ENCODE measurements around the gene CTTNBP2NL.
"Not testable (repeated sequence)": the region's sequence is repeated elsewhere in the genome, so short reads cannot be mapped to it uniquely, and the experiment has no call there.

CTTNBP2NL gene

GRCh38 chr1:112387807-112388206 is 8.2 kb upstream of the CTTNBP2NL start:
- Histone ChIP-seq H3K27me3 (ENCODE audit: insufficient read depth, low read length) (no peaks in the 10 kb centered on the region), H3K9ac (ENCODE audit: low read depth, low read length) (no peak overlapping the region), H3K9me3 (ENCODE audit: insufficient read depth, low read depth, low read length) (no peaks in the 10 kb centered on the region), H3K36me3 (ENCODE audit: insufficient read depth, low read length) (no peaks in the 10 kb centered on the region), H3K27ac (ENCODE audit: low read depth, low read length) (no peak overlapping the region), H3K4me1 (ENCODE audit: insufficient read depth, low read length) (peaks cover 11% of the 10 kb centered on the region; the same call in 1 of the 2 replicates), H3K4me3 (ENCODE audit: low read length) (no peak overlapping the region)
- WGBS: 90% methylated on average over 3 of the region's 3 CpGs

DNA sequence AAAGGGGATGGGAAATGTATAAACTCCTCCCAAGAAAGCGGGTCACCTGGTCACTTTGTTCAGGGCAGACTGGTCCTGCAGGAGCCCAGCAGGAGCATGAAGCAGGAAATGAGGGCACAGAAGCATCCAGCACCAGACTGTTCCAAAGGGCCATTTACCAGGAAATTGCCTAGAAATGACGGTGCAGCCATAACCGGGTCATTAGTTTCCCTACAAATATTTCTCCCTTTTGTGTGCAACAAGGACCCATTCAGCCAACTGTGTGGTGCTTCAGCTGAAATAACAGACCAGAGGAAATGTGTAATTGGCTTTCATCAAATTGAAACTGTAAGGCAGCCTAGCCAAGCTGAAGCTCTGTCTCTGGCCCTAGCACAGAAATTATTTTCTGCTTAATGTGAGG is 7.6 kb upstream of the CTTNBP2NL start:
- Histone ChIP-seq H3K27ac (ENCODE audit: low read depth, low read length) (no peak overlapping the region), H3K9me3 (ENCODE audit: insufficient read depth, low read depth, low read length) (no peaks in the 10 kb centered on the region), H3K9ac (ENCODE audit: low read depth, low read length) (no peak overlapping the region), H3K4me3 (ENCODE audit: low read length) (no peak overlapping the region), H3K4me1 (ENCODE audit: insufficient read depth, low read length) (peaks cover 12% of the 10 kb centered on the region; the same call in 1 of the 2 replicates), H3K36me3 (ENCODE audit: insufficient read depth, low read length) (no peaks in the 10 kb centered on the region), H3K27me3 (ENCODE audit: insufficient read depth, low read length) (no peaks in the 10 kb centered on the region)
- 42% methylated on average over 3 of the region's 3 CpGs for WGBS

- Histone ChIP-seq H3K27ac (ENCODE audit: low read depth, low read length) (no peak overlapping the region), H3K4me1 (ENCODE audit: insufficient read depth, low read length) (peaks cover 23% of the 10 kb centered on the region), H3K27me3 (ENCODE audit: insufficient read depth, low read length) (no peaks in the 10 kb centered on the region), H3K4me3 (ENCODE audit: low read length) (no peak overlapping the region), H3K36me3 (ENCODE audit: insufficient read depth, low read length) (no peaks in the 10 kb centered on the region), H3K9ac (ENCODE audit: low read depth, low read length) (no peak overlapping the region), H3K9me3 (ENCODE audit: insufficient read depth, low read depth, low read length) (no peaks in the 10 kb centered on the region)
- 88% methylated on average over 6 of the region's 6 CpGs for WGBS
Observed at GRCh38 chr1:112389689-112390088, 6.3 kb upstream of the CTTNBP2NL start.

DNA sequence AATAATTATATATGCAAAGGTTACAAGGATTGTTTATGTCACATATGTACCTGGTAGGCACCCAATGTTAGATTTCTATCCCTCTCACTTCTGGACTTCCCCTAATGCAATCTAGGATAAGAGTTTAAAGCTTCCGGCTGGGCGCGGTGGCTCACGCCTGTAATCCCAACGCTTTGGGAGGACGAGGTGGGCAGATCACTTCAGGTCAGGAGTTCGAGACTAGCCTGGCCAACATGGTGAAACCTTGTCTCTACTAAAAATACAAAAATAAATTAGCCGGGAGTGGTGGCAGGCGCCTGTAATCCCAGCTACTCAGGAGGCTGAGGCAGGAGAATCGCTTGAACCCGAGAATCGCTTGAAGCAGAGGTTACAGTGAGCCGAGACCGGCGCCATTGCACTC is 5.7 kb upstream of the CTTNBP2NL start:
- H3K9me3 ChIP-seq (ENCODE audit: insufficient read depth, low read depth, low read length); H3K27ac ChIP-seq (ENCODE audit: low read depth, low read length); H3K36me3 ChIP-seq (ENCODE audit: insufficient read depth, low read length); H3K4me3 ChIP-seq (ENCODE audit: low read length); H3K27me3 ChIP-seq (ENCODE audit: insufficient read depth, low read length); H3K9ac ChIP-seq (ENCODE audit: low read depth, low read length): not testable (repeated sequence)
- peaks cover 29% of the 10 kb centered on the region for H3K4me1 ChIP-seq (ENCODE audit: insufficient read depth, low read length)
- 85% methylated on average over 15 of the region's 15 CpGs for WGBS

- Histone ChIP-seq H3K4me3 (ENCODE audit: low read length) (peak overlapping the region; percentile 53), H3K27ac (ENCODE audit: low read depth, low read length) (no peak overlapping the region), H3K27me3 (ENCODE audit: insufficient read depth, low read length) (no peaks in the 10 kb centered on the region), H3K9ac (ENCODE audit: low read depth, low read length) (no peak overlapping the region; the same call in 1 of the 2 replicates), H3K36me3 (ENCODE audit: insufficient read depth, low read length) (no peaks in the 10 kb centered on the region), H3K9me3 (ENCODE audit: insufficient read depth, low read depth, low read length) (no peaks in the 10 kb centered on the region), H3K4me1 (ENCODE audit: insufficient read depth, low read length) (peaks cover 32% of the 10 kb centered on the region)
- WGBS: 6% methylated on average over 12 of the region's 15 CpGs
Observed at GRCh38 chr1:112390775-112391602, 5.0 kb upstream of the CTTNBP2NL start.

- Histone ChIP-seq H3K9ac (ENCODE audit: low read depth, low read length) (no peak overlapping the region), H3K27ac (ENCODE audit: low read depth, low read length) (no peak overlapping the region), H3K4me3 (ENCODE audit: low read length) (peak overlapping the region; percentile 53)
Observed at GRCh38 chr1:112391603-112391940, 4.4 kb upstream of the CTTNBP2NL start.

DNA sequence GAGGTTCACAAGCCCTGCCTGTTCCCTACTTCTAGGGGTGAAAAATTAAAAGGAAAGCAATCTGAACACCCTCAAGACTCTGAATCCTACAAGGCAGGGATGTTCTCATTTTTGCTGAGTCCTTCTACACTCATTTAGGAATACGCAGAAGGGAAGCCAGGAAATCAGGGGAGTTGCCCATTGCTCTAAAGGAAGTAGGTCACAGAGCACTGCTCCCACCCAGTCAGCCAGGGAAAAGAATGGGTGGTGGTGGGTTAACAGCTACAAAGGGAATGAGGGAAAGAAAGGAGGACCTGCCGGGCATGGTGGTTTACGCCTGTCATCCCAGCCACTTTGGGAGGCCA is 2.4 kb upstream of the CTTNBP2NL start:
- no peak overlapping the region for H3K27ac ChIP-seq (ENCODE audit: low read depth, low read length)
- no peaks in the 10 kb centered on the region for H3K27me3 ChIP-seq (ENCODE audit: insufficient read depth, low read length)
- H3K9ac ChIP-seq (ENCODE audit: low read depth, low read length): no peak overlapping the region
- H3K4me1 ChIP-seq (ENCODE audit: insufficient read depth, low read length): peaks cover 38% of the 10 kb centered on the region
- no peaks in the 10 kb centered on the region for H3K9me3 ChIP-seq (ENCODE audit: insufficient read depth, low read depth, low read length)
- 77% methylated on average over 3 of the region's 3 CpGs for WGBS
- H3K36me3 ChIP-seq (ENCODE audit: insufficient read depth, low read length): no peaks in the 10 kb centered on the region
- H3K4me3 ChIP-seq (ENCODE audit: low read length): no peak overlapping the region

More at GRCh38 chr1:112391603-112391940, 4.4 kb upstream of the CTTNBP2NL start:
- Histone ChIP-seq H3K4me1 (ENCODE audit: insufficient read depth, low read length) (peaks cover 32% of the 10 kb centered on the region), H3K36me3 (ENCODE audit: insufficient read depth, low read length) (no peaks in the 10 kb centered on the region), H3K27me3 (ENCODE audit: insufficient read depth, low read length) (no peaks in the 10 kb centered on the region), H3K9me3 (ENCODE audit: insufficient read depth, low read depth, low read length) (no peaks in the 10 kb centered on the region)
- 93% methylated on average over 11 of the region's 11 CpGs for WGBS

DNA sequence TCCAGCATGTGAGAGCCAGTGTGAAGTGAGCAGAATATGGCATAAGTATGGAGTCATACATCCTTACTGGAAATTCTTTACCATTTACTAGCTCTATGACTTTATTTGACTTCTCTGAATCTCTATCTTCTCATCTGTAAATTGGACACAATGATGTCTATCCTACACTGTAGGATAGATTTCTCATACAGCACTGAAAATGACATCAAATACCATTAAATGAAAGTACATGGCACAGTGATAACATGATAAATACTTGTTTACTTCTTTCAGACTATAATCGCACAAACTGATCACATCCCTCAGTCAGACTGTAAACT is 1.3 kb upstream of the CTTNBP2NL start:
- H3K9me3 ChIP-seq (ENCODE audit: insufficient read depth, low read depth, low read length): no peaks in the 10 kb centered on the region
- 0 out of 2 replicates have a peak overlapping the region, but pooled peaks have one; percentile 2 for H3K4me3 ChIP-seq (ENCODE audit: low read length)
- peak overlapping the region; percentile 49; the same call in 1 of the 2 replicates for H3K9ac ChIP-seq (ENCODE audit: low read depth, low read length)
- 100% methylated on average over 1 of the region's 1 CpG for WGBS
- peak overlapping the region; percentile 73 for H3K27ac ChIP-seq (ENCODE audit: low read depth, low read length)
- no peaks in the 10 kb centered on the region for H3K27me3 ChIP-seq (ENCODE audit: insufficient read depth, low read length)
- H3K36me3 ChIP-seq (ENCODE audit: insufficient read depth, low read length): no peaks in the 10 kb centered on the region
- H3K4me1 ChIP-seq (ENCODE audit: insufficient read depth, low read length): peaks cover 39% of the 10 kb centered on the region

GRCh38 chr1:112395256-112395820 is 676 bp upstream of the CTTNBP2NL start:
- peak overlapping the region; percentile 80 for H3K9ac ChIP-seq (ENCODE audit: low read depth, low read length)
- peak overlapping the region; percentile 73 for H3K27ac ChIP-seq (ENCODE audit: low read depth, low read length)
- no peaks in the 10 kb centered on the region for H3K9me3 ChIP-seq (ENCODE audit: insufficient read depth, low read depth, low read length)
- peak overlapping the region; percentile 97 for H3K4me3 ChIP-seq (ENCODE audit: low read length)
- no peaks in the 10 kb centered on the region for H3K36me3 ChIP-seq (ENCODE audit: insufficient read depth, low read length)
- 10% methylated on average over 6 of the region's 6 CpGs for WGBS
- no peaks in the 10 kb centered on the region for H3K27me3 ChIP-seq (ENCODE audit: insufficient read depth, low read length)
- peaks cover 39% of the 10 kb centered on the region for H3K4me1 ChIP-seq (ENCODE audit: insufficient read depth, low read length)

- no peaks in the 10 kb centered on the region for H3K27me3 ChIP-seq (ENCODE audit: insufficient read depth, low read length)
- H3K9me3 ChIP-seq (ENCODE audit: insufficient read depth, low read depth, low read length): no peaks in the 10 kb centered on the region
- H3K36me3 ChIP-seq (ENCODE audit: insufficient read depth, low read length): no peaks in the 10 kb centered on the region
- H3K4me3 ChIP-seq (ENCODE audit: low read length): peak overlapping the region; percentile 97
- peak overlapping the region; percentile 73 for H3K27ac ChIP-seq (ENCODE audit: low read depth, low read length)
- 3% methylated on average over 7 of the region's 11 CpGs for WGBS
- H3K9ac ChIP-seq (ENCODE audit: low read depth, low read length): peak overlapping the region; percentile 82
- peaks cover 44% of the 10 kb centered on the region for H3K4me1 ChIP-seq (ENCODE audit: insufficient read depth, low read length)
Observed at GRCh38 chr1:112396653-112397471, 848 bp downstream of the CTTNBP2NL start.

DNA sequence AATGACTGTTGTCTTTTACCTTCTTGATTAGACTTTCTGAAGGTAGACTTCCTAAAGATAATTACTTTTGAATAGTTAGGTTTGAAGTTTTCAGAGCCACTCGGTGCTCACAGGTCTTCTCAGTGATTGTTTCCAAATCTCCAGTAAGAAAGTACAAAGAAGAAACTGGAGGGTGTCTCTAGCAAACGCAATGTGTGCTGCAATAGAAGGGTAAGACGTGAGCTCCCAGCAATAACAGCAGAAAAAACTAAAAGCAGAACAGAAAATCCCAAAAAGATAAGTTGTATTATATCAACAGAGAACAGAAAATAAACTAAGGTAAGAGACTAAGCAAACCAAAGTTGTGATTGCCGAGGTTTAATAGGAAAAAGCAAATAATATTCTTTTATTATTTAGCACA is 1.8 kb downstream of the CTTNBP2NL start:
- Histone ChIP-seq H3K4me3 (ENCODE audit: low read length) (peak overlapping the region; percentile 97), H3K4me1 (ENCODE audit: insufficient read depth, low read length) (peaks cover 53% of the 10 kb centered on the region)

More for the DNA sequence above, 1.8 kb downstream of the CTTNBP2NL start:
- H3K27ac ChIP-seq (ENCODE audit: low read depth, low read length): no peak overlapping the region
- H3K9ac ChIP-seq (ENCODE audit: low read depth, low read length): no peak overlapping the region
- 86% methylated on average over 2 of the region's 4 CpGs for WGBS
- H3K36me3 ChIP-seq (ENCODE audit: insufficient read depth, low read length): no peaks in the 10 kb centered on the region
- no peaks in the 10 kb centered on the region for H3K27me3 ChIP-seq (ENCODE audit: insufficient read depth, low read length)
- no peaks in the 10 kb centered on the region for H3K9me3 ChIP-seq (ENCODE audit: insufficient read depth, low read depth, low read length)
